Stimulated activated CD8-positive, alpha-beta memory T cell treated with anti-CD3 and anti-CD28 coated beads, Interleukin-7, amount 100 ng/mL, for 1 hour (primary cell): ENCODE data around the gene LUC7L3.

Source experiments
- DNase-seq, 2 donors: peaks; one replicate each; pipeline ENCODE4 v3.0.0-alpha.2; 2020; ENCODE audit warnings: low read depth in 2 of 2

LUC7L3 gene

DNA sequence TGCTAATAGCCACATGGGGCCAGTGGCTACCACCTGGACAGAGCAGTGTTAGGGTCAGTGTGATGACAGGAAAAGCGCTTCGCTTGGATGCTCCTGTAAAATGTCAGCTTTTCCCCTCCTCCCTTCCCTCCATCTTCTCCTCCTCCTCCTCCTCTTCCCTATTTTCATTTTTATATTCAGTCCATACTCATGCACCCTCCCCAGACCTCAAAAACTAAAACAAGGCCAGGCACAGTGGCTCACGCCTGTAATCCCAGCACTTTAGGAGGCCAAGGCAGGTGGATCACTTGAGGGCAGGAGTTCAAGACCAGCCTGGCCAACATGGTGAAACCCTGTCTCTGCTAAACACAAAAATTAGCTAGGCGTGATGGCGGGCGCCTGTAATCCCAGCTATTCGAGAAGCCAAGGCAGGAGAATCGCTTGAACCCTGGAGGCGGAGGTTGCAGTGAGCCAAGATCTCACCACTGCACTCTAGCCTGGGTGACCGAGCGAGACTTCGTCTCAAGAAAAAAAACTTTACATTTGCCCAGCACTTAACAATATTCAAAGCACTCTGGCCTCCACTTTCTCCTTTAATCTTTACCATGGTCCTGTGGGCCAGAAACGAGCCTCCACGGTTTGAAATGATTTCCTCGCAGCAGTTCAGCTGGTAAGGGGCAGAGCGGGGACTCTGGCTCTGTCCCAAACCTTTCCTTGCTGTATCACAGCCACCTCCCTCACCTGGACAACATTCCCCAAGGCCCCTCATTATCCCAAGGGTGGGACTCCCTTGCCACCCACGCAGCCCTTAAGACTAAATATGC is 33.5 kb upstream of the LUC7L3 start:
- DNase-seq, result no peak

DNA sequence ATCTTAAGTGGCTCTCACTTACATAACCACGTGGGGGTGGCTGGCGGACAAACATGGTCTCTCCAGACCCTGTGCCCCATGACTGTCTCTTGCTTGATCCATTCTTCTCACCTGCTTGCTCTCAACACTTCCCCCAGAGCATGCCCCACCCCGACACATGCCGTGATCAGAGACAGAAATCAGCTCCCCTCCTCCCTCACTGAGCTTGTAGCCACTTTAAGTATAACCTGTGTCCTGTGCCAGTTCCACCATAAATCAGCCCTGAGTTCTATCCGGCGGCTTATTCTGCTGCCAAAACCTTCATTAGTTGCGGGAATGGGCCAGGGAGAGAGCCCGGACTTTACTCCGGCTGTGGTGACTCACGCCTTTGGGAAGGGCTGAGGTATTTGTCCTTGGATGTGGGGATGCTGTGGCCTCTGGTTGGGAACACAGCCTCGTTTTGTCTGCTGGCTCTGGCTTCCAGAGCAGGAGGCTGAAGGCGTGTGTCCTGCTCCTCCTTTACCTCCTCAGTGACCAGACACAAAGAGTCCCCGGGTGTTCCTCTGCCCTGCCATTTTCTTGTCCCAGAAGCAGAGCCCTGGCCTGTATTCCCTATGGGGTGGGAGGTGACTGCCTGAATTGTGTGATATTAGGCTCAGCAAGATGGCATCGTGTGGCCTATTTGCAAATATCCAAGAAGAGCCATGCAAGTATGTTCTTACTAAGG is 32.8 kb upstream of the LUC7L3 start:
- no peak for DNase-seq

DNA sequence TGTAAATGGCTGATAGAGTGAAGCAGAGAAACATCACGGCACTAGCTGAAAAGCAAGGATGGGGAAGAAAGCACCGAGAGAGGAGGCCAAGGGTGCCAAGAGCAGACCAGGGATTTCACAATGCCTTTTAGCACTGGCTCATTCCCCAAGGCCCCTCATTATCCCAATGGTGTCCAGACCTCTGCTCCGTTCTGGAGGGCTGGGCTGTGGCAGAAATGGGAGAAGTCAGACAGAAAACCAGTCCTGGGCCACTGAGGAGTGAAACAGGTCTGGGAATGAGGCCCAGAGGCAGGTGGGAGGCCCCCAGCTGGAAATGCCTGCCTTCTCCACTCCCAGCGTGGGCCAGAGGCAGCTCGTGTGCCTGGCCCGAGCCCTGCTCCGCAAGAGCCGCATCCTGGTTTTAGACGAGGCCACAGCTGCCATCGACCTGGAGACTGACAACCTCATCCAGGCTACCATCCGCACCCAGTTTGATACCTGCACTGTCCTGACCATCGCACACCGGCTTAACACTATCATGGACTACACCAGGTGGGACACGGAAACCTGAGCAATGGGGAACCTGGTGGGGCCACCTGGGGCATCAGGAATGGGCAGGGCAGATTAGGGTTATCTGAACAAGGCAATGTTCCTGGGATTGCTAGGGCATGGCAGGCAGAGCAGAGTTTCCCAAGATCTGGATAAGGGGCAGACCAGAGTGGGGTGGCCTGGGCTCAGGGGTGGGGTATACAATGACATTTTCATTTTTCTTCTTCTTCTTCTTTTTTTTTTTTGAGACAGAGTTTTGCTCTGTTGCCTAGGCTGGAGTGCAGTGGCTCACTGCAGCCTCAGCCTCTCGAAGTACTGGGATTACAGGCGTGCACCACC is 32.0 kb upstream of the LUC7L3 start:
- no peak for DNase-seq

DNA sequence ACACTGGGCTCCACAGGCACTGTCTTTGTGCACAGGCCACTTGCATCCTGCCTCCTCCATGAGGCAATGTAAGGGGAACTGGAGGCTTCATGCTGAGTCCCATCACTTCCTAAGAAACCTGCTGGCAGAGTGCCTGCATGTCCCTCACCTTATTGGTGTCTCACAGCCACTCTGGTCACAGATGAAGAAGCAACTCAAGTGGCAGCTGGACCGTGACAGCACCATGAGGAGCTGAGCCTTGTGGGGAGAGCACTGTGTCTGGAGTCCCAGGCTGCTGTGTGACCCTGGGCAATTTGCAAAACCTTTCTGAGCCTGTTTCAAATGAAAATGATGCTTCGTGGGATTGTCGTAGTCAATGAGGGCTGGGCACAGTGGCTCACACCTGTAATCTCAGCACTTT is 31.2 kb upstream of the LUC7L3 start:
- DNase-seq, result no peak

DNA sequence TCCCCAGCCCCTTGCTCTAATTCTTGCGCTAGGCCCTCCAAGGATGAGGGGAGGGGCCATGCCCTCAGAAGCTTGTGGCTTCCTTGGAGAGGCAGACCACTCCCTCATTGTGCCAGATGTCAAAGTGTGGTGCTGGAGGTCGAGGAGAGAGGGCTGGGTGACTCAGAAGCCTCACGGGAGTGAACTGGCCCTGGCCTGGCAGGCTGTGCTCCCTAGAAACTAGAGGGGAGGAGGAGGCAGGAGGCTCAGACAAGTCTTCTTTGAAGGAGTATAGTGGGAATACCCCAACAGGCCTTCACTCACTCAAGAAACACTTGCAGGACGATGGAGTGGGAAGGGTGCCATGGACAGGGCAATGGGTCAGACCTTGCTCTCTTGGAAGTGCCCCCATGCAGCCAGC is 30.2 kb upstream of the LUC7L3 start:
- DNase-seq, result no peak

DNA sequence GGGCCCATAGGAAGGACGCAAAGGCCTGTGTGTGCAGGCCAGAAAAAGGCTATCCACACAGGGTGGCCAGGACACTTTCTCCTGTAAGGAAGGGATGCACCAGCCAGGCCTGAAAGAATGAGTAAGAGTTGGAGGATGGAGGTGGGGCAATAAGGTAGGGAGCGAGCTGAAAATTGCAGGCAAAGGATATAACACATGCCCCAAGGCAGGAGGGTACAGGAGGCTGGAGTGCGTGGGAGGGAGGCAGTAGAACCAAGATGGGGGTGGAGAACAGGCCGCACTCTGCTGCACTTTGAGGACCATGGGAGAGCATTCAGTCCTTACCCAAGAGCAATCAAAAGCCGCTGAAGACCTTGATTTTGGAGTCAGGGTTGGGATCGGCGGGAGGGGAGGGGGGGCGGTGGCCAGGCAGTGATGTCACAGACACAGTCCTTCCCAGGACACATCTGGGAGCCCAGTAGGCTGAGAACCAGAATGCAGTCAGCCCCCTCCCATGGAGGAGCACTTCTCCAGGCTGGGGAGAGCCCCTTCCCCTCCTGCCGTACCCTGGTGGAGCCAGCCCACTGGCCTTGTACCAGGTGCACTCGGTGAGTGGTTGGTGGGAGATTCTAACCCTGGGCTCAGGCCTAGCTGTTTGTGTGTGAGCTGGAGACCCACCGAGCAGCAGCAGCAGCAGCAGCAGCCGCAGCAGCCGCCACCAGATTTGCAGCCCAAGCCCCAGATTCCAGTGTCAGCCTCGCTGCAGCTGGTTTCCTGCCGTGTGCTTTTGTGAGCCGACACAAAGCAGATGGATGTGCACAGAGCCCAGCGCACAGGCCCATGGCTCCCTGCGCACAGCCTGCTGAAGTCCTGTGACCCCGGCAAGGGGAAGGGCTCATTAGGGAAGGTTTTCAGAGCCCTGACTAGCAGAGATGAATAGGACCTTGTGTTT is 29.2 kb upstream of the LUC7L3 start:
- DNase-seq, result no peak

DNA sequence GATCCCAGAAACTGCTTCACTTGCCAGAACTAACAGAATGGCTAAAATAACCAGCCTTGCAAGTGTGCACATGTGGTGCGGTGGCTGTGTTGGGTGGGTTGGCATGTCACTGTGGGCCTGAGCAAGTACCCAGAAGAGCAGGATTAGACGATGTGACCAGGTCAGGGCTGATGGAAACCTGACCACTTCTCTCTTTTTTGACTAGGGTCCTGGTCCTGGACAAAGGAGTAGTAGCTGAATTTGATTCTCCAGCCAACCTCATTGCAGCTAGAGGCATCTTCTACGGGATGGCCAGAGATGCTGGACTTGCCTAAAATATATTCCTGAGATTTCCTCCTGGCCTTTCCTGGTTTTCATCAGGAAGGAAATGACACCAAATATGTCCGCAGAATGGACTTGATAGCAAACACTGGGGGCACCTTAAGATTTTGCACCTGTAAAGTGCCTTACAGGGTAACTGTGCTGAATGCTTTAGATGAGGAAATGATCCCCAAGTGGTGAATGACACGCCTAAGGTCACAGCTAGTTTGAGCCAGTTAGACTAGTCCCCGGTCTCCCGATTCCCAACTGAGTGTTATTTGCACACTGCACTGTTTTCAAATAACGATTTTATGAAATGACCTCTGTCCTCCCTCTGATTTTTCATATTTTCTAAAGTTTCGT is 28.4 kb upstream of the LUC7L3 start:
- no peak for DNase-seq

DNA sequence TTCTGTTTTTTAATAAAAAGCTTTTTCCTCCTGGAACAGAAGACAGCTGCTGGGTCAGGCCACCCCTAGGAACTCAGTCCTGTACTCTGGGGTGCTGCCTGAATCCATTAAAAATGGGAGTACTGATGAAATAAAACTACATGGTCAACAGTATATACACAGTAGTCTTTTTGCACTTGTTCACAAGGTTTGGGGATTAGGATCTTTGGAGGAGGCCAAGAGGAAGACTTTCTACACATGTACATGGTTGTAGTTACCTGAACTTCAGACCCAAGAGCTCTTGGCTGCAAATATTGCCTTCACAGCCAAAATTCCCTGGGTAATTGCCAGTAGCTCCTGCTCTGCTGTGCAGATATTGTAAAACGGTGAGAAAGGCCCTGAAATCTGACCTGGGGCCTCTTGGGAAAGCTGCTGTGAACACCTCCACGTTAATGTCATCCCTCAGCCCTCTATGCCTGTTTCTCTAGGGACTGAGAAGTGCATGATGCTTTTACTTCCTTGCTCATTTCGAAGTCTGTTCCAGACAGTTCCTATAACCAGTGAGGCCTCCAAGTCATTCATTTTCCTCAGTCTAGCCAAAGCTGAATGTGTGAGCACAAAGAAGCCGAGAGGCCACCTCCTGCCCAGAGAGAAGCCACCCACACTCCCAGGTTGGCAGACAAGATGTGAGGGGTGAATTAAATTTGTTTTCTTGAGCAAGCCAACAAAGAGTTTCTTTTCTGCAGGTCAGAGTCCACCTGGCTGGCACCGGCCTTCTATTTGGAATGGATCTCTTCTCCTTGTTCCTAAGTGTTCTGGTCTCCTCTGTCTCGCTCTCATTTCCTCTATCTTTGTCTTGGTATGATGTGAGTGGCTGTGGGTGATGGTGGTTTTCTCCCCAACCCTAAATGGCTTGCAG is 27.6 kb upstream of the LUC7L3 start:
- DNase-seq, result no peak

DNA sequence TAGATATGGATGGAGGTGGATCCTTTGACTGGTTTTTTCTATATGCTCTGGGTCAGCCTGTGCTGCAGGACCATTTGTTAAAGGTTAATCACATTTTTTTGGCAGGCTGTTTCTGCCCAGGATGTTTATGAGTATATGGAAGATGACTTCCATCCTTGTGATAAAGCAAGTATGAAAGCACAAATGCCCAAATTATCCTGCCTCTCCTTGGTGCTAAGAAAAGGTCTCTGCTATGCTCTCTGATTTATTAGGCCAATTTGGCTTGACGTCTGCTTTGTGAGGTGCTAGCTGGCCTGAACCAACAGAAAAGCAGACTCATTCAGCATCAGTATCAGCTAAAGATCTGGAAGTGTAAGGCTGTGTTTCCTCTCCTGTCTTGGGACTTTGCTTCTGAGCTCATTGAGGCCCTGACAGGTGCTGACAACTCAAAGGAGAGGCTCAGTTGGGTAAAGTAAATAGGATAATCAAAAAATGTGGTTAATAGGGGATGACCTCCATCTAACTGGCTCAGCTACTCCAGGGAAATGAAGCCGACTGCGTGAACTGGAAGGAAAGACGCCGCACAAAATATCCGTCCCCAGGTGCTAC is 26.9 kb upstream of the LUC7L3 start:
- DNase-seq, result no peak

DNA sequence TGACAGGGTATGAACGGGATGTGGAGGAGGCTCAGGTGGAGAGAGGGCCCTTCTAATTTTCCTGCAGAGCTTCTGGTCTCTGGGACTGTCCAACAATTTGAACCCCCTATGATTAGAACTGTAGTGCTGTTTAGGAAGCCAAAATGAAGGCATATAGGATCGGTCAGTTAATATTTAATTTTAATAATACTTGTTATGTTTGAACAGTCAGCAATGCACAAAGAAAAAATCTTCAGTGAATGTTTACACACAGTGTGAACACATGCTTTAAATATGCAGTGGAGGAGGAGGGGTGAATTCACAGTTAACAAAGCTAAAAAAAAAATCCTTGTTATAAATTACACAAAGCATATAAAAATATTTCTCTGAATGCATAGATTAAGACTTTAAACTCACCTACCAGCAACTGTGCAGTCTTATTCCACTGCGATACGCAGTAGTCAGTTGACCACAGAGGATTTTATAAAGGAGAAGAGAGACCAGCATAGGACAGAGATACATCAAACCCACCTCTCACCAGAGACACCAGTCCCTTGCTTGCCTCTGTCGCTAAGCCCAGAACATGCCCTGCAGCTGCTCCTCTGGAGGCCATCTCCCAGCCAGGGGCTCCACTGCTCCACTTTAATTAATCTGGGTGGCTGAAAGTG is 26.2 kb upstream of the LUC7L3 start:
- no peak for DNase-seq

DNA sequence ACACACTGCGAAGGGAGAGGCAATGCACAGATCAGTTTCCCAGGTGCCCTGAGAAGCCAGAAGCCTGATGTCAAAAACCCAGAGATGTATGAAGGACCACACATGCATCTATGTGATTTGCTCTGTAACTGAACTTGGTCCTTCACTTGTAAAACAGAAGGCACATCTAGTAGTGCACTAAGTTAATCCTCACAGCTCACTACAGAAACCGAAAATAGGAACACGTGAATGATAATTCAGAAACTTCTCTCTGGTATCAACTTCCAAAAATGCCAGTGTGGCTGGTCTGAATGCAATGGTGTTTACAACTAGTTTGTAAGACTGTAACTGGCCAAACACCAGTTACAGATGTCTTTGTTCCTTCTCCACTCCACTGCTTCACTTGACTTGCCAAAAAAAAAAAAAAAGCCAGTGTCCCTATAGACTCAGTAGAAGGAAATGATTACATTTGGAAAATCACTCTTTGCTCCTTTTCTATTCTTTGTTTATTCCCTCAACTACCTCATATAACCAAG is 23.0 kb upstream of the LUC7L3 start:
- DNase-seq, result no peak

DNA sequence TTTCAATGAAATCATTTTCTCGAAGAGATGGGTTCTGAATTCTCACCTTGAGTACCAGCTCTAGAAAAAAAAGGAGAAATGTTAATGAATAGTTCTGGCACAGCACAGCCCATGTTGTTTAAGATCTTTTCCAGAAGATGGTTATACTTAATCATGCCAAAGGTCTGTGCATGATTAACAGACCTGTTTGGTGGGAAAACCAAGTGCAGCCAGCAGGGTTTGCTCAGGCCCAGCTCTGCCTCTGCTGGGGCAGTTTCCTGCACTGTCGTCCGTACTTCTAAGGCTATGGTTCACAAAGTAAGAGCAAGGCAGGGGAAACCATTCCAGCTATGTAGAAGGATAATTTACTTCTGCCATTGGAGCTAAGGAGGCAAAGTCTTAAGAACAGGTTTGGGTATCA is 22.3 kb upstream of the LUC7L3 start:
- no peak for DNase-seq

DNA sequence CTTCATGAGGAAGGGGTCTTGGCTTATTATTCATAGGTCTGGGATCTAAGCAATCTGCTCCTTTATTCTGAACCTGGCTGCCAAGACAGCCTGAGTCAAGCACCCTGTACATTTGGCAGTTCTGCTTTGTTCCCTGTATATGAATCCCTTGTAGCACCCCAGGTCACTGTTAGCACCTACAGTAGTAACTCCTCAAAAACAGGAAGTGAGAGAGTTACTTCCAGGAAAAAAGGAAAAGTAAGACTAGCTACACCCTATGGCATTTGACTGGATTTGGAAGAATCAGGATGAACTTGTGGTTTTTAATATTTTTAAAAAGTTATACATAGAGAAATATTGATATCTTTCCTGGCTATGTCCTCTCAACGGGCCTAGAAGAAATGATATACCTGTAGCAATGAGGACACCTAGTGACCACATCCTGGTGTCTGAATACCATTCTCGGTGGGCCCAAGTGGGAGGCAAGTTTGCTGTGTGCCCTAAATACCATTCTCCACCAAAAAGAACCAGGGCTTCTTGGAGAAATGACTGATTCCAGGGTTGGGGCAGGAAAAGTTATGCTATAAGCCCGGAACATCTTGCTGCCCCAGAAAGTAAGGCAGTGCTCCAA is 21.6 kb upstream of the LUC7L3 start:
- no peak for DNase-seq

DNA sequence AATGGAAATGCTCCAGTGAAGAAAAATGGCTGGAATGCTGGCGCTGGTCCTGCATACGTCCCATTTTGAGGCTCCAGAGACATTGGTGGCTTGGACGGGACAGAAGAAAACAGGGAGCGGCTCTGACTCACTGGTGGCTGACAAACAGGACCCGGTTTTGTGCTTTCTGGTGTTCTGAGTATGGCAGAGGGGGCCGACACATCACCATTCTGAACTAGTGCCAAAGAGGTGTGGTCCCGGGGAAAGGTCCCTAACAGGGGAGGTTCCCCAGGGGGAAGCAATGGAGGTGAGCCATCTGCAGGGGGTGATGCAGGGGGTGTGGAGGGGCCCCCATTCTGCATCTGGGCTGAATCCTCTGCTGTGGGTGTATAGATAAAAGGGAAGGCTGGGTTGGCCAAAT is 20.0 kb upstream of the LUC7L3 start:
- DNase-seq, result no peak

DNA sequence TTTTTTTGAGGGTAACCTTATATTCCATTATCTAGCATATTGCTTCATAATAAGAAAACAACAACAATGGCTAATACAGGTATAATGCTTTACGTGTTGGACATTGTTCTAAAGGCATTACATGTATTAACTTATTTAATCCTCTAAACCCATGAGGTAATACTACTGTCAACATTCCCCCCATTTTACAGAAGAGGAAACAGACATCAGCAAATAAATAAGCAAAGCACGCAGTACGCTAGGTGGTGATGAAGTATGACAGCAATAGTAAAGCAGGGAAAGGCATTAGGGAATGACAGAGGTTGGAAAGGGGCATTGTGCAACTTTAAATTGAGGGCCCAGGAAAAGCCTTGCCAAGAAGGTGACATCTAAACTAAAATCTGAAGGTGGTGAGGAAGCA is 16.2 kb upstream of the LUC7L3 start:
- DNase-seq, result no peak

DNA sequence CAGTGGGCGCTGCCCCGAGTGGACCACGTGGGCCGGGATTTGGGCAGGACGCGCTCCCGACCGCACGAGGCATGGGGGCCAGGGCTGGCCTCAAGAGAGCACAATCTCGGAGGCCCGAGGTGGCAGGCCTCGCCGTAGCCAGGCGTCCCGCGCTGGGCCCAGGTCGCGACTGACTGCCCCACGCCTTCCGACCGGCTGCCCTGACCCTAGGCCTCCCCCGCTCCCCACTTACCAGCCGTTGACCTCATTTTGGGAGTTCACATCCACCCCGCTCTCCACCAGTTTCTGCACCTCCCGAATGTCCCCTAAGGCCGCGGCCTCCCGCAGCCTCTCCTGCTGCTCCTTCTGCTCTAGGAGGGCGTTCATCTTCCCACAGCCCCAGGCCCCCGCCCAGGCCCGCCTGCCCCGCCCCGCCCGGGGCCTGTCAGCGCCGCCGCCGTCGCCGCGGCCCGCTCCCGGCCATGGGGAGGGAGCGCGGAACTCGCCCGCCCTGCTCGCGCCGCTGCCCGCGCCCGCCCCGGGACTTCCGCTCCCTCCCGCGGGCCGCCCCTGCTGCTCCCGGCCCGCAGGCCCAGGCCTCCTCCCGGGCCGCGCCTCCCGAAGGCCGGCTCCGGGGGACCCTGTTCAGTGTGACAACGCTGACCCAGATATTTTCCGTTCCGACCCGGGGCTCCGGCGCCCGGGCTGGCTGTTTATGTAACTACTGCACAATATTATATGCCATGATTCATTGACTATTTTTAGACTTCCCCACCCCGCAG is 11.9 kb upstream of the LUC7L3 start, which contains the start of gene ANKRD40:
TSS of gene ANKRD40 (minus strand) at position 626 of the 761 bp plus-strand sequence. CDS start at position 366, 260 bp downstream.
- peak; percentile 77 to 82 for DNase-seq
